Measurements from ENCODE around the gene TBX18.

DNA sequence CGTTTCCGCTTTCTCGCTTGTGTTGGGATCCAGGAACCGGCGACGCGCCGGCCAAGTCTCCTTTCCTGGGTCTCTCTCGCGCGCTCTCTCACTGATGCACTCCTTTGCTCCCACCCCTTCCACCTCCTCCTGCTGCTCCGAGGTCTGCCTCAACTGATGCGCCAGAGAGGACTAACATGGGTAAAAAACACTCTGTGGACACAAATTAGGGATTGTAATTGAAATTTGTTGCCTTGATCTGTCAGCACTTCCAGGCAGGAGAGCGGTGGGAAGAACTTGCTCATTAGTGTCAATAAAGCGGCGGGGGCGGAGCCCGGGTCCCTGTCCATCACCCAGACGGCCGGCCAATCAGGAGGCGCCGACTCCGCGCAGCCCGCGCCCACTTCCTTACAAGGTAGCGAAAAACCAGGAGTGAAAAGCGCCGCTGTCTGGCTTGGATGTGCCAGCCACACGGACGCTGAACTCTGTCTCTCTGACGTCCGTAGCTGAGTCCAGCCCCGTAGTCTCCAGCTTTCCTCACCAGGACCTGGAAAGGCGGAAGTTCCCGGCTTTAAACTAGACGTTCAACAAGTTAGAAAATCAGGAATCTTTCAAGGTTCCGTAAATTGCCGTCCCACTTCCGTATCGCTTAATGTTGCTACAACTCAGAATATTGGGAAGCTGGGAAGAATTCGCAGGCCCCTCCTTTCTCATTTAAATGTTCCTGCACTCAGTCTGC lies at the start of gene TBX18:
- TF ChIP-seq RAD21 (IDR thresholded peaks at IDR 0.05; ENCODE audit: insufficient read depth, low read depth, low read length) (no peak), EZH2 (IDR thresholded peaks at IDR 0.05; ENCODE audit: borderline replicate concordance, control insufficient read depth, low read depth, low read length) (no peak)
- TF ChIP-seq, protein P1, sequence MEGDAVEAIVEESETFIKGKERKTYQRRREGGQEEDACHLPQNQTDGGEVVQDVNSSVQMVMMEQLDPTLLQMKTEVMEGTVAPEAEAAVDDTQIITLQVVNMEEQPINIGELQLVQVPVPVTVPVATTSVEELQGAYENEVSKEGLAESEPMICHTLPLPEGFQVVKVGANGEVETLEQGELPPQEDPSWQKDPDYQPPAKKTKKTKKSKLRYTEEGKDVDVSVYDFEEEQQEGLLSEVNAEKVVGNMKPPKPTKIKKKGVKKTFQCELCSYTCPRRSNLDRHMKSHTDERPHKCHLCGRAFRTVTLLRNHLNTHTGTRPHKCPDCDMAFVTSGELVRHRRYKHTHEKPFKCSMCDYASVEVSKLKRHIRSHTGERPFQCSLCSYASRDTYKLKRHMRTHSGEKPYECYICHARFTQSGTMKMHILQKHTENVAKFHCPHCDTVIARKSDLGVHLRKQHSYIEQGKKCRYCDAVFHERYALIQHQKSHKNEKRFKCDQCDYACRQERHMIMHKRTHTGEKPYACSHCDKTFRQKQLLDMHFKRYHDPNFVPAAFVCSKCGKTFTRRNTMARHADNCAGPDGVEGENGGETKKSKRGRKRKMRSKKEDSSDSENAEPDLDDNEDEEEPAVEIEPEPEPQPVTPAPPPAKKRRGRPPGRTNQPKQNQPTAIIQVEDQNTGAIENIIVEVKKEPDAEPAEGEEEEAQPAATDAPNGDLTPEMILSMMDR (IDR thresholded peaks at IDR 0.05 in 2 of 3, conservative IDR thresholded peaks at IDR 0.05 in 1 of 3; ENCODE audit: control insufficient read depth in 2 of 3, extremely low read depth in 1 of 3, insufficient read depth in 1 of 3, low read depth in 3 of 3, low read length in 3 of 3) = no peak
- TF ChIP-seq, protein P2, sequence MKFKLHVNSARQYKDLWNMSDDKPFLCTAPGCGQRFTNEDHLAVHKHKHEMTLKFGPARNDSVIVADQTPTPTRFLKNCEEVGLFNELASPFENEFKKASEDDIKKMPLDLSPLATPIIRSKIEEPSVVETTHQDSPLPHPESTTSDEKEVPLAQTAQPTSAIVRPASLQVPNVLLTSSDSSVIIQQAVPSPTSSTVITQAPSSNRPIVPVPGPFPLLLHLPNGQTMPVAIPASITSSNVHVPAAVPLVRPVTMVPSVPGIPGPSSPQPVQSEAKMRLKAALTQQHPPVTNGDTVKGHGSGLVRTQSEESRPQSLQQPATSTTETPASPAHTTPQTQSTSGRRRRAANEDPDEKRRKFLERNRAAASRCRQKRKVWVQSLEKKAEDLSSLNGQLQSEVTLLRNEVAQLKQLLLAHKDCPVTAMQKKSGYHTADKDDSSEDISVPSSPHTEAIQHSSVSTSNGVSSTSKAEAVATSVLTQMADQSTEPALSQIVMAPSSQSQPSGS (IDR thresholded peaks at IDR 0.05; ENCODE audit: low read length) = no peak

Measured in GM12878 (cell line).